Uterus (tissue), 4 donors: Measurements from ENCODE around the gene VSIR. TPM values are rescaled to one million over a fixed set of nuclear protein-coding genes. Genes with fewer than 3 reads are reported as not detected.
A peak's percentile ranks its signal among the peaks of the same experiment; 100 is the strongest.

Experiments
- DNase-seq, 2 donors: peaks; one replicate each; pipeline ENCODE4 v3.0.0-alpha.2; 2019 to 2020
- H3K27ac ChIP-seq, 2 donors: fragments of 200-600 bp; sonication (generic); 1 replicate in 1 of 2; 2 replicates in 1 of 2; pipeline ENCODE4 v1.5.1; 2016 to 2018
- H3K27me3 ChIP-seq, 2 donors: fragments of 200-600 bp; sonication (generic); one replicate each; pipeline ENCODE4 v1.5.1; 2018 to 2019; ENCODE audit warnings: control low read depth in 1 of 2
- H3K36me3 ChIP-seq, 2 donors: fragments of 200-600 bp; sonication (generic); one replicate each; pipeline ENCODE4 v1.5.1; 2019; ENCODE audit warnings: control low read depth in 1 of 2
- H3K4me1 ChIP-seq, 2 donors: fragments of 200-600 bp; sonication (generic); one replicate each; pipeline ENCODE4 v1.5.1; 2018 to 2019; ENCODE audit warnings: control low read depth in 1 of 2
- H3K4me3 ChIP-seq, 2 donors: fragments of 200-600 bp; sonication (generic); 1 replicate in 1 of 2; 2 replicates in 1 of 2; pipeline ENCODE4 v1.5.1; 2018 to 2019; ENCODE audit warnings: mild to moderate bottlenecking in 1 of 2
- H3K9me3 ChIP-seq, 2 donors: fragments of 200-600 bp; sonication (generic); one replicate each; pipeline ENCODE4 v1.5.1; 2019; ENCODE audit warnings: control low read depth in 1 of 2
- POLR2A ChIP-seq, 2 donors: fragments of 450-650 bp; IDR thresholded peaks; one replicate each; pipeline ENCODE4 v1.6.1; 2016; ENCODE audit warnings: antibody characterized with exemption in 2 of 2, mild to moderate bottlenecking in 1 of 2, moderate library complexity in 1 of 2
- intact Hi-C: fragments of 100-400 bp; cut with DNase I; formaldehyde crosslinking; loops from one replicate; pipeline ENCODE4 v1.15.1; 2023; ENCODE audit warnings: low total_unique reads
- total RNA-seq, 4 donors: library from RNA; depleted of rRNA in 3 of 4; stranded (reverse); fragments of >200 nt in 3 of 4; gene quantifications; one replicate each; pipeline versions ENCODE4 v1.1.0 to v1.2.4, GENCODE V29; 2014 to 2023
- TF ChIP-seq, protein P1 (sequence below), 4 experiments: fragments of 200-600 bp in 2 of 4; fragments of 450-650 bp in 2 of 4; sonication (generic) in 2 of 4; IDR thresholded peaks; one replicate each; pipeline ENCODE4 v1.5.1; 2016 to 2019; ENCODE audit warnings: antibody characterized with exemption in 4 of 4, mild to moderate bottlenecking in 2 of 4, moderate library complexity in 1 of 4
- donor health status: DM: yes; HTN: yes; CAD: no.

Gene VSIR
- total RNA-seq, 4 donors from 2014 or later = 18.9 to 127 (median 36.7) TPM

GRCh38 chr10:71747039-71747531 lies 26.2 kb downstream of the VSIR start:
- H3K27me3 ChIP-seq = no peaks in the 10 kb centered on the region
- intact Hi-C loops = no loop called here
- H3K4me3 ChIP-seq = no peak overlapping the region
- DNase-seq = no peak
- no peaks in the 10 kb centered on the region for H3K36me3 ChIP-seq
- H3K27ac ChIP-seq = peak overlapping the region; percentile 70 to 82
- no peaks in the 10 kb centered on the region for H3K9me3 ChIP-seq
- TF ChIP-seq, protein P1, sequence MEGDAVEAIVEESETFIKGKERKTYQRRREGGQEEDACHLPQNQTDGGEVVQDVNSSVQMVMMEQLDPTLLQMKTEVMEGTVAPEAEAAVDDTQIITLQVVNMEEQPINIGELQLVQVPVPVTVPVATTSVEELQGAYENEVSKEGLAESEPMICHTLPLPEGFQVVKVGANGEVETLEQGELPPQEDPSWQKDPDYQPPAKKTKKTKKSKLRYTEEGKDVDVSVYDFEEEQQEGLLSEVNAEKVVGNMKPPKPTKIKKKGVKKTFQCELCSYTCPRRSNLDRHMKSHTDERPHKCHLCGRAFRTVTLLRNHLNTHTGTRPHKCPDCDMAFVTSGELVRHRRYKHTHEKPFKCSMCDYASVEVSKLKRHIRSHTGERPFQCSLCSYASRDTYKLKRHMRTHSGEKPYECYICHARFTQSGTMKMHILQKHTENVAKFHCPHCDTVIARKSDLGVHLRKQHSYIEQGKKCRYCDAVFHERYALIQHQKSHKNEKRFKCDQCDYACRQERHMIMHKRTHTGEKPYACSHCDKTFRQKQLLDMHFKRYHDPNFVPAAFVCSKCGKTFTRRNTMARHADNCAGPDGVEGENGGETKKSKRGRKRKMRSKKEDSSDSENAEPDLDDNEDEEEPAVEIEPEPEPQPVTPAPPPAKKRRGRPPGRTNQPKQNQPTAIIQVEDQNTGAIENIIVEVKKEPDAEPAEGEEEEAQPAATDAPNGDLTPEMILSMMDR (IDR thresholded peaks at IDR 0.05) = no peak
- no peak for TF ChIP-seq POLR2A (IDR thresholded peaks at IDR 0.05)
- H3K4me1 ChIP-seq = peaks cover 0 to 6% of the 10 kb centered on the region in 2 donors

DNA sequence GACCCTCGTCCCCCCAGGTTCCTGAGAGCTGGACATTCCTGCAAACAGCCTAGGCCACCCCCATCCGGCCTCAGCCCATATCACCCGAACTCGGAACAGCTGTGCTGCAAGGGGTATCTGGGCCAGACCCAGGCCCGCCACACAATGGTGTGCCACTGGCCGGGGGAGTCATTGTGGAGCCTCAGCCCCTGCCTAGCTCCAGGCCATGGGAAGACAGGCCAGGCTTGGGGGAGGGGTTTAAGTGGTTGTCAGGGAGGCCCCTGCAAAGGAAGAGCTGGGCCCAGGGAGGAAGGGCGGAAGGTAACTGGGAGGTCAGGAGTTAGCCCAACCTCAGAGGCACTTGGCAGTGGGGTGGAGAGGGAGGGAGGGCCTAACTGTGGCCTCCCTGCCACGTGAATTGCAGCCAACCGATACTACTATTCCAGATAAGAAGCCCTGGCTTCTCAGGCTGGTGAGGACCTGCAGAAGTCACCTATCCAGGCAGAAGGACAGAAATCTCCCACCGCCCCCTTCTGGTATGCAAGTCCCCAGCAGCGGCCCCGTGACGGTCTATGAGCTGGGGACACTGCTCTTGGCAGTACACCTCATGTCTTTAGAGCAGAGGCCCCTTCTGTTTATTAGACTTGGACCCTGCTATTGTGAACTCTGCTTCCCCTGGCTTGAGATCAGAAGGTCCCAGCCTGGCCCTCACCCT lies 26.8 kb downstream of the VSIR start:
- Histone ChIP-seq H3K36me3 (no peaks in the 10 kb centered on the region), H3K9me3 (no peaks in the 10 kb centered on the region)
- peak in 1 of 2 donors; percentile 49 for DNase-seq

DNA sequence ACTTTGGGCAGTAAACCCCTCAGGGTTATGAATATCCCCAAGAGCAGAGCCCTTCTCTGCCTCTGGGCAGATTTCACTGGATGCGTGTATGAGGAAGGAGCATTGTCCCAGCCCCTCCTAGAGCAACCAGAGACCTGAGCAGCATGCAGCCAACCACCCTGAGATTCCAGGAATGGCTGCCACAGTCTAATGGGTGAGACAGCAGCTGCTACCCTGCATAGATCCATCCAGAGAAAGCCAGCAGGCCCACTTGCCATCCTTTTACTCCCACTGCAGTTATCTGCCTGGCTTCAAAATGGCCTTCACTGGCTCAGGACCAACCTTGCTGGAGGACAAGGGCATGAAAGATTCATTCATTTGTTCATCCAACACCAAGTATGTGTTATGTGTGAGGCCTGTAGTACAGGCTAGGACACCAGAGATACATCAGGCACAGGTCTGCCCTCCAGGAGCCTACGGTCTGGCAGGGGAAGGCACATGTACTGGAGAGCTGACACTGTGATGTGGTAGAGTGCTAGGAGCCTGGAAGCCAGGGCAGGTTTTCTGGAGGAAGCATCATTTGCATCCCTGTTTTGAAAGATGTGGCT lies 27.6 kb downstream of the VSIR start:
- Histone ChIP-seq H3K27ac (peak overlapping the region; percentile 70 to 82), H3K27me3 (no peaks in the 10 kb centered on the region), H3K36me3 (no peaks in the 10 kb centered on the region), H3K4me3 (no peak overlapping the region), H3K9me3 (no peaks in the 10 kb centered on the region), H3K4me1 (peaks cover 0 to 6% of the 10 kb centered on the region in 2 donors)
- DNase-seq = no peak
- no peak for TF ChIP-seq POLR2A (IDR thresholded peaks at IDR 0.05)
- TF ChIP-seq, protein P1 (IDR thresholded peaks at IDR 0.05) = no peak
- intact Hi-C loops = no loop called here

More for the DNA sequence above, 26.8 kb downstream of the VSIR start:
- Histone ChIP-seq H3K4me3 (no peak overlapping the region), H3K4me1 (peaks cover 0 to 6% of the 10 kb centered on the region in 2 donors), H3K27ac (peak overlapping the region; percentile 70 to 82), H3K27me3 (no peaks in the 10 kb centered on the region)
- TF ChIP-seq, protein P1 (IDR thresholded peaks at IDR 0.05) = no peak
- no peak for TF ChIP-seq POLR2A (IDR thresholded peaks at IDR 0.05)
- intact Hi-C loops = no loop called here

DNA sequence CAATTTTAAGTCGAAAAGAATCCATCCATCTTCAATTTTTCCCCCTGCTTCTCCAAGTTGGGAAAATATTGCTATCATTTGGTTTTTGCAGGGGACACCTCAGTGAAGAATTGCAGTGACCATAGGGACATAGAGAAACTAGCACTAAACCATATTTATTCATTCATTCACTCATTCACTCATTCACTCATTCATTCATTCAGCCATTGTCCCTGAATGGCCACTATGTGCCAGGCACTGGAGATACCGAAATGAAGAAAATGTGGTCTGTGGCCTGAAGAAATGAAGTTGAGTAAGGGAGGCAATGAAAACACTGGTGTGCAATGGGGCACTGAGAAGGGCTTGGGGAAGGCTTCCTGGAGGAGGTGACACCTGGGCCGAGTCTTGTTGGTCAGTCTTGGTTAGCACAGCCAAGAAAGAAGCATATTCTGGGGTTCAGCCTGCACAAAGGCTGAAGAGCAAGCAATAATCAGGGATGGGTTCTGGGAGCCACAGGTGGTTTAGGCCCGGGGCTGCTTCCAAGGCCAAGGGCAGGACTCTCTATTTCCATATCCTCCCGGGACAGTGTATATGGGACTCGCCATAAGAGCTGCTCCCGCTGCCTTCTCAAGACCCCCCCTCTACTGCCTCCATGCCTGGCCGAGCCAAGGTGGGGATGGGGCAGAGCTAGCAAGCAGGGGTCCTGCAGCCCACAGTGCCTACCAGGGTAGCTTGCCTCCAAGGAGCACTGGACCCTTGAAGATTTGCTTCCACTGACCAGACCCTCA lies 28.2 kb downstream of the VSIR start:
- Histone ChIP-seq H3K4me3 (no peak overlapping the region), H3K4me1 (peaks cover 0 to 6% of the 10 kb centered on the region in 2 donors), H3K9me3 (no peaks in the 10 kb centered on the region), H3K27ac (no peak overlapping the region), H3K36me3 (no peaks in the 10 kb centered on the region), H3K27me3 (no peaks in the 10 kb centered on the region)
- intact Hi-C loops = no loop called here
- TF ChIP-seq POLR2A (IDR thresholded peaks at IDR 0.05) = no peak
- TF ChIP-seq, protein P1 (IDR thresholded peaks at IDR 0.05) = no peak
- DNase-seq = no peak
